ENCODE data around the gene HIBCH.
A peak's percentile ranks its signal among the peaks of the same experiment; 100 is the strongest.
"Not testable (repeated sequence)": the region's sequence is repeated elsewhere in the genome, so short reads cannot be mapped to it uniquely, and the experiment has no call there.

HIBCH gene

GRCh38 chr2:190308031-190308430 is 11.6 kb downstream of the HIBCH start:
- DNase-seq (ENCODE audit: low spot score), result no peak

- DNase-seq (ENCODE audit: low spot score), result no peak
Measured at GRCh38 chr2:190304404-190304803, 15.2 kb downstream of the HIBCH start.

- DNase-seq (ENCODE audit: low spot score), result no peak
Measured at GRCh38 chr2:190303647-190304046, 16.0 kb downstream of the HIBCH start.

GRCh38 chr2:190302052-190302451 is 17.6 kb downstream of the HIBCH start:
- DNase-seq (ENCODE audit: low spot score), result no peak

GRCh38 chr2:190301032-190301431 is 18.6 kb downstream of the HIBCH start:
- DNase-seq (ENCODE audit: low spot score), result no peak

GRCh38 chr2:190297880-190298279 is 21.7 kb downstream of the HIBCH start:
- DNase-seq (ENCODE audit: low spot score), result not testable (repeated sequence)

GRCh38 chr2:190283783-190284182 is 35.8 kb downstream of the HIBCH start:
- DNase-seq (ENCODE audit: low spot score), result no peak

- DNase-seq (ENCODE audit: low spot score), result no peak
Measured at GRCh38 chr2:190280565-190281350, 38.9 kb downstream of the HIBCH start.

- not testable (repeated sequence) for DNase-seq (ENCODE audit: low spot score)
Measured at GRCh38 chr2:190279256-190280134, 40.1 kb downstream of the HIBCH start.

- DNase-seq (ENCODE audit: low spot score), result peak; percentile 26
Measured at GRCh38 chr2:190277234-190278112, 42.2 kb downstream of the HIBCH start.

- no peak for DNase-seq (ENCODE audit: low spot score)
Measured at GRCh38 chr2:190272457-190272842, 47.2 kb downstream of the HIBCH start.

GRCh38 chr2:190271783-190272456 is 47.7 kb downstream of the HIBCH start:
- DNase-seq (ENCODE audit: low spot score), result no peak

GRCh38 chr2:190270298-190270697 is 49.3 kb downstream of the HIBCH start:
- no peak for DNase-seq (ENCODE audit: low spot score)

GRCh38 chr2:190269699-190270098 is 49.9 kb downstream of the HIBCH start:
- DNase-seq (ENCODE audit: low spot score), result not testable (repeated sequence)

- no peak for DNase-seq (ENCODE audit: low spot score)
Measured at GRCh38 chr2:190267302-190267701, 52.3 kb downstream of the HIBCH start.

GRCh38 chr2:190266314-190266713 is 53.3 kb downstream of the HIBCH start:
- DNase-seq (ENCODE audit: low spot score), result no peak

- DNase-seq (ENCODE audit: low spot score), result no peak
Measured at GRCh38 chr2:190261851-190262250, 57.8 kb downstream of the HIBCH start.

GRCh38 chr2:190256087-190256486 is 63.5 kb downstream of the HIBCH start:
- no peak for DNase-seq (ENCODE audit: low spot score)

GRCh38 chr2:190255676-190256075 is 64.0 kb downstream of the HIBCH start:
- no peak for DNase-seq (ENCODE audit: low spot score)

GRCh38 chr2:190254063-190254850 is 65.4 kb downstream of the HIBCH start:
- DNase-seq (ENCODE audit: low spot score), result no peak

- no peak for DNase-seq (ENCODE audit: low spot score)
Measured at GRCh38 chr2:190250421-190250820, 69.2 kb downstream of the HIBCH start.
